ENCODE data around the gene NFATC1.

The NFATC1 gene

GRCh38 chr18:79489051-79489898 lies 93.5 kb downstream of the NFATC1 start:
- no peak for DNase-seq (ENCODE audit: extremely low spot score)
- CTCF ChIA-PET = interaction anchor here (1.3 kb wide), 1 partner anchor 18 kb away, joined by 4 read pairs; no protein-coding TSS in a partner anchor
- POLR2A ChIA-PET = no interaction called here
- TF ChIP-seq CTCF (IDR thresholded peaks at IDR 0.05; ENCODE audit: control extremely low read depth, extremely low read depth, low read depth, missing control alignments) = no peak

- CTCF ChIA-PET = interaction anchor here (1.3 kb wide), 1 partner anchor 18 kb away, joined by 4 read pairs; no protein-coding TSS in a partner anchor
- POLR2A ChIA-PET = no interaction called here
- no peak for DNase-seq (ENCODE audit: extremely low spot score)
- no peak for TF ChIP-seq CTCF (IDR thresholded peaks at IDR 0.05; ENCODE audit: control extremely low read depth, extremely low read depth, low read depth, missing control alignments)
These were observed 94.3 kb downstream of the NFATC1 start for GRCh38 chr18:79489899-79490625.

GRCh38 chr18:79490626-79491041 lies 94.9 kb downstream of the NFATC1 start:
- POLR2A ChIA-PET = no interaction called here
- no peak for DNase-seq (ENCODE audit: extremely low spot score)
- CTCF ChIA-PET = interaction anchor here (1.3 kb wide), 1 partner anchor 17 kb away, joined by 4 read pairs; no protein-coding TSS in a partner anchor
- no peak for TF ChIP-seq CTCF (IDR thresholded peaks at IDR 0.05; ENCODE audit: control extremely low read depth, extremely low read depth, low read depth, missing control alignments)

GRCh38 chr18:79491081-79491551 lies 95.4 kb downstream of the NFATC1 start:
- TF ChIP-seq CTCF (IDR thresholded peaks at IDR 0.05; ENCODE audit: control extremely low read depth, extremely low read depth, low read depth, missing control alignments) = no peak
- no peak for DNase-seq (ENCODE audit: extremely low spot score)
- CTCF ChIA-PET = interaction anchor here (1.3 kb wide), 1 partner anchor 17 kb away, joined by 4 read pairs; no protein-coding TSS in a partner anchor
- POLR2A ChIA-PET = no interaction called here

GRCh38 chr18:79493211-79493800 lies 97.6 kb downstream of the NFATC1 start:
- ChIA-PET POLR2A (no interaction called here), CTCF (no interaction called here)
- TF ChIP-seq CTCF (IDR thresholded peaks at IDR 0.05; ENCODE audit: control extremely low read depth, extremely low read depth, low read depth, missing control alignments) = no peak
- DNase-seq (ENCODE audit: extremely low spot score) = no peak

GRCh38 chr18:79493801-79494211 lies 98.1 kb downstream of the NFATC1 start:
- ChIA-PET CTCF (no interaction called here), POLR2A (no interaction called here)
- no peak for DNase-seq (ENCODE audit: extremely low spot score)
- no peak for TF ChIP-seq CTCF (IDR thresholded peaks at IDR 0.05; ENCODE audit: control extremely low read depth, extremely low read depth, low read depth, missing control alignments)

Measured in GM10248 (cell line).